BJ (cell line): ENCODE data around the gene ADAMTS17. TPM values are rescaled to one million over a fixed set of nuclear protein-coding genes. Genes with fewer than 3 reads are reported as not detected.

Experiments used
- CTCF ChIA-PET: fragments of 350-600 bp; formaldehyde crosslinking; extraction: SDS; loops from one replicate; lab custom pipeline; 2021; ENCODE audit warnings: antibody characterized with exemption, inconsistent platforms; lab: Yijun Ruan, JAX
- POLR2A ChIA-PET: fragments of 300-600 bp; sonication (Branson Sonifier 250); formaldehyde crosslinking; extraction: SDS; loops from one replicate; lab custom pipeline; 2021; ENCODE audit warnings: antibody characterized with exemption; lab: Charles Lee
- DNase-seq: peaks from one replicate; pipeline ENCODE4 v3.0.0-alpha.2; 2011; ENCODE audit warnings: low read depth
- H3K27me3 ChIP-seq: 2 replicates; pipeline ENCODE4 v1.6.0; 2011; ENCODE audit warnings: low read length; ENCODE audit not compliant: control insufficient read depth, insufficient read depth
- H3K36me3 ChIP-seq: 2 replicates; pipeline ENCODE4 v1.5.1; 2011; ENCODE audit warnings: low read length; ENCODE audit not compliant: control insufficient read depth, insufficient read depth
- H3K4me3 ChIP-seq: 2 replicates; pipeline ENCODE4 v1.5.1; 2011; ENCODE audit warnings: low read depth, mild to moderate bottlenecking, control low read depth, low read length
- CTCF ChIP-seq: IDR thresholded peaks from 2 replicates; pipeline ENCODE4 v1.5.1; 2011; ENCODE audit warnings: low read depth, mild to moderate bottlenecking, control low read depth, inconsistent platforms, low read length, moderate library complexity; ENCODE audit not compliant: insufficient read depth
- polyA plus RNA-seq: library from polyadenylated mRNA; depleted of rRNA; stranded (reverse); fragments of >200 nt; gene quantifications from 2 replicates; pipeline ENCODE4 v1.2.3, GENCODE V29; 2011

ADAMTS17 gene
- polyA plus RNA-seq, 1 experiment, result not detected

- TF ChIP-seq CTCF, result no peak
- no peaks in the 10 kb centered on the region for H3K27me3 ChIP-seq
- H3K4me3 ChIP-seq, result no peak overlapping the region
- no peaks in the 10 kb centered on the region for H3K36me3 ChIP-seq
- POLR2A ChIA-PET, result no interaction called here
- CTCF ChIA-PET, result interaction anchor here (0.6 kb wide), 1 partner anchor 39 kb away, joined by 3 read pairs; no protein-coding TSS in a partner anchor
- no peak for DNase-seq
These were observed 312.7 kb downstream of the ADAMTS17 start for GRCh38 chr15:100029045-100029444.

GRCh38 chr15:100026041-100026440 lies 315.7 kb downstream of the ADAMTS17 start:
- TF ChIP-seq CTCF, result no peak
- CTCF ChIA-PET, result no interaction called here

GRCh38 chr15:100022806-100023205 lies 319.0 kb downstream of the ADAMTS17 start:
- ChIA-PET POLR2A (no interaction called here), CTCF (no interaction called here)
- Histone ChIP-seq H3K36me3 (no peaks in the 10 kb centered on the region), H3K27me3 (no peaks in the 10 kb centered on the region), H3K4me3 (no peak overlapping the region)
- DNase-seq, result no peak
- no peak for TF ChIP-seq CTCF

More at GRCh38 chr15:100026041-100026440, 315.7 kb downstream of the ADAMTS17 start:
- H3K36me3 ChIP-seq, result no peaks in the 10 kb centered on the region
- POLR2A ChIA-PET, result no interaction called here
- no peak for DNase-seq
- H3K4me3 ChIP-seq, result no peak overlapping the region
- no peaks in the 10 kb centered on the region for H3K27me3 ChIP-seq

GRCh38 chr15:100022391-100022790 lies 319.4 kb downstream of the ADAMTS17 start:
- no peak for TF ChIP-seq CTCF
- DNase-seq, result no peak
- Histone ChIP-seq H3K27me3 (no peaks in the 10 kb centered on the region), H3K4me3 (no peak overlapping the region), H3K36me3 (no peaks in the 10 kb centered on the region)
- CTCF ChIA-PET, result no interaction called here
- POLR2A ChIA-PET, result no interaction called here

GRCh38 chr15:100021653-100022052 lies 320.1 kb downstream of the ADAMTS17 start:
- CTCF ChIA-PET, result no interaction called here
- H3K27me3 ChIP-seq, result no peaks in the 10 kb centered on the region

More at GRCh38 chr15:100021653-100022052, 320.1 kb downstream of the ADAMTS17 start:
- DNase-seq, result no peak
- POLR2A ChIA-PET, result no interaction called here
- H3K4me3 ChIP-seq, result no peak overlapping the region
- H3K36me3 ChIP-seq, result no peaks in the 10 kb centered on the region
- no peak for TF ChIP-seq CTCF
